CD4-positive, alpha-beta T cell treated with Interleukin-12 subunit alpha and Interleukin-12 subunit beta, for 1 hour (primary cell): Measurements from ENCODE around the gene CHD9.

ENCODE experiments used
- DNase-seq: peaks from one replicate; pipeline ENCODE4 v3.0.0-alpha.2; 2020

Gene CHD9

DNA sequence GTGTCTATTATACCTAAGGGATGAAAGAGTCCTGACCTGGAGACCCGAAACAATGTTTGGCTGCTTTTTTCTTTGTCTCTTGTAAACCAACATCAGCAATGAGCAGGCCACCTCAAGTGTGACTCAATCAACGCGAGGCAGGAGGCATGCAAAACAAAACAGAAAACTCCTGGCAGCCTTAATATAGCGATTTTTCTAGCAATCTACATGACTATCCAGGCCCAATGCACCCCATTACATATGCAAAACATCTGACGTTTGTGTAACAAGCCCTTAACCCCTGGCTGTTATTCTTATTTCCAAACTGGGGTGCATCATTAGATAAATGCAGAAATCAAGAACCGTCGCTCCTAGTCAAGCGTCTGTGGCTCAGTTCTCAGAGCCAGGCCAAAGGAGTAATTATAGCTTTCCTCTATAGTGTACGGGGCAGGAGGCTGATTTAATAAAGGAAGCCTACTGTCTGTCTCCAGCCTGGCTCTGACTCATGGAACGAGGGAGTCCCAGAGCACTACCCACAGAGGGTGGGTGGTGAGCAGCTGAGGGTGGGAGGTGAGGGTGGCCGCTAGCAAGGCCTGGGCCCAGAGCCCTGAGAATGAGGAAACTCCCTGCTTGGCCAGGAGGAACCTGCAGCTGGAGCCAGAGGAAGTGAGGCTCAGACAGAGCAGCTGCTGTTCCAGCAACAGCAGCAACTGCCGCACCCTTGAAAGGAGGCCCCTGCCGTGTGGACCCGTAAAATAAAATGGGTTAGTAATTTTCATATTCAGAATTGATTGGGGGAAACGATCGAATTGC is 43.9 kb downstream of the CHD9 start:
- DNase-seq, result peak; percentile 53

DNA sequence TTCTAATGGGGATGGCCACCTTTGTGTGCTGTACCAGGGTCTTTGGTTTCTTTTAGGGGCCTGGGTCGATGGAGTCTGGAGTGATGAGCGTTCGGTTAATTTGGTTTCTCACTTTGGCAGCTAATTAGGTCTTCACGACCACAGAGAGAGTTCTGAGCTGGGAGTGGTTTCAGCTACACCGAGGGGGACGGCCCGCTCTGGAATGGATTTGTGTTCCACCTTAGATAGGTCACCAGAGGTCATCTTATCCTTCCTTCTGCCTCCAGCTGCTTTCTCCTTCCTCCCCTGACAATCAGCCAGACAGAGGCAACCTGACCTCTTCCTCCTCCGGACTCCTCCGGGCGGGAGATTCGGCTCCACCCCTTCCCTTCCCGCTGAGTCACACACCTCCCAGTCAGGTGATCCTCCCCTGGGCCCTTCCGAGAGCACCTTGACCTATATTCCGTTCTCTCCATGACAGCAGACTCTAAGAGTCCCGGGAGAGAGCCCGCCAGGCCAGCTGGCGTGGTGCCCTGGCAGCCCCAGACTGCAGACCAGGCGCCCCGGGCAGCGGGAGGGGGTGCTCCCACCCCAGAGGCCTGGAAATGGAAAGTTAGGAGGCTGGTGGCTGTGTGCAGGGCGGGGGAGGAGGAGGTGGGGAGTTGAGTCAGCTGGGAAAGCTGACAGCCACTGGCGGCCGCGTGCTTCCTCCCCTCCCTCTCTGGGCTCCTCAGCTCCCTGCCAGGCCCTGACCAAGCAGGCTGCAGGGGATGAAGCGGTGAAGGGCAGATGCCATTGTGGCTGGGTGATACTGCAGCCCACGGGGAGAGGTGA is 44.7 kb downstream of the CHD9 start:
- peak; percentile 53 for DNase-seq

DNA sequence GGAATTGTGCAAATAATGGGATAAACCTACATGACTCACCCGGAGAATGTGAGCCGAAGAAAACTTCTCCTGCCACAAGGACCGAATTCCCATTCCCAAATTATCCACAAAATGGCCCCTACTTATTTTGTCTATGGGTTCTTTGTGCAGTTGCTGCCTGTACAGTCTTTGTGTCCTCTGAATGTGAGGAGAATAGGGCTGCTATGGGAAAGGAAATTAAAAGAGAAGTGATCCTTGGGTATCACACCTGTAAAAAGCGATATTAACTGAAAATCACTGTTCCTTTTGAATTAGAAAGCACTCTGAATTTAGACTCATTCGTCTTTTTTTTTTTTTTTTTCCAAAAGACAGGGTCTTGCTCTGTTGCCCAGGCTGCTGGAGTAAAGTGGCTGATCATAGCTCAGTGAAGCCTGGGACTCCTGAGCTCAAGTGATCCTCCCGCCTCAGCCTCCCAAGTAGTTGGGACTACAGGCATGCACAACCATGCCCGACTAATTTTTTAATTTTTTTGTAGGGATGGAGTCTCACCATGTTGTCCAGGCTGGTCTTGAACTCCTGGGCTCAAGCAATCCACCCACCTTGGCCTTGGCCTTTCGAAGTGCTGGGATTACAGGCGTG is 45.4 kb downstream of the CHD9 start:
- DNase-seq, result no peak

DNA sequence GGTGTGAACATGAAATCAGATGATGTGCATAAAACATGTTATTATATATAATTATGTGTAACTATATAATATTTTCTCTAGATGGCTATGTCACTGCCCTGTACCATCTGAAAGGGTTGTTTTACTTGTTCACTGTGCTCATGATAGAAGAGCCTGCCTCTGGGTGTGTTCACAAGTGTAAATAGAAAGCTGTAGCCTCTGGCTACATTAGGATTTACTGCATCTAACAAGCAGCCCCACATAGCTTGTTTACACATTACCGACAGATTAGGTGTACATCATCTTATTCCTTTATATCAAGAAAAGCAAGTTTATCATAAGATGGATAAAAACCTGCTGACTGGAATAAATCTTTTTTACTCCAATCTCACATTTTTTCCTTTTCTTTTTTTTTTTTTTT is 46.1 kb downstream of the CHD9 start:
- no peak for DNase-seq

DNA sequence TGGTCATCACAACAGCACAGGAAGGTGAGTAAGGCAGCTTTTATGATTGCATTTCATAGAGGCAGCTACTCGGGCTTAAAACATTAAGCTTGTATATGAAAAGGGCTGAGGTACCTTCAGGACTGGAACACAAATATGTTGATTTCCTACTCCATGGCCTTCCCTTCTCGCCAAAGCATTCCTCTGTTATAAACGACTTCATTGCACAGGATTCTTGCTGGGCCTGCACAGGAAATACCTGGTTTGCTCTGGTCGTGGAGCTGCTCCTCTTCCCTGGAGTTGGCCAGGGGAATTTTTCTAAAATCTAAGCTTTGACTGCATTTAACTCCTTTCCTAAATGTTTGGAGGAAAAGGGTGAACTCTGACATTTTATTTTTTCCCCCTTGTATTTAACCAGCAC is 49.0 kb downstream of the CHD9 start:
- no peak for DNase-seq

DNA sequence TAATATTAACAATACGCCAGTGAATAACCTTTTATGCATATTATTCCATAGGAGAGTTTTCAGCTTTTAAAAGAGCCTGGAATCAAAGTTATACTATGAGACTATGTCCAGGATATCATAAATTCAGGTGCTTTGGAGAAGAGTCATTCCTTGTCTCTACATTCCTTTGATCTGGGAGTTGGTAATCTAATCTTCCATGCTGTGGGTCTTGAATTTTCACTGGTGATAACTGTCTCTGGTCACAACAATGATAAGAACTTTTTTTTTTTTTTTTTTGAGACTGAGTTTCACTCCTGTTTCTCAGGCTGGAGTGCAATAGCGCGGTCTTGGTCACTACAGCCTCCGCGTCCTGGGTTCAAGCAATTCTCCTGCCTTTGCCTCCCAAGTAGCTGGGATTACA is 50.8 kb downstream of the CHD9 start:
- DNase-seq, result no peak

DNA sequence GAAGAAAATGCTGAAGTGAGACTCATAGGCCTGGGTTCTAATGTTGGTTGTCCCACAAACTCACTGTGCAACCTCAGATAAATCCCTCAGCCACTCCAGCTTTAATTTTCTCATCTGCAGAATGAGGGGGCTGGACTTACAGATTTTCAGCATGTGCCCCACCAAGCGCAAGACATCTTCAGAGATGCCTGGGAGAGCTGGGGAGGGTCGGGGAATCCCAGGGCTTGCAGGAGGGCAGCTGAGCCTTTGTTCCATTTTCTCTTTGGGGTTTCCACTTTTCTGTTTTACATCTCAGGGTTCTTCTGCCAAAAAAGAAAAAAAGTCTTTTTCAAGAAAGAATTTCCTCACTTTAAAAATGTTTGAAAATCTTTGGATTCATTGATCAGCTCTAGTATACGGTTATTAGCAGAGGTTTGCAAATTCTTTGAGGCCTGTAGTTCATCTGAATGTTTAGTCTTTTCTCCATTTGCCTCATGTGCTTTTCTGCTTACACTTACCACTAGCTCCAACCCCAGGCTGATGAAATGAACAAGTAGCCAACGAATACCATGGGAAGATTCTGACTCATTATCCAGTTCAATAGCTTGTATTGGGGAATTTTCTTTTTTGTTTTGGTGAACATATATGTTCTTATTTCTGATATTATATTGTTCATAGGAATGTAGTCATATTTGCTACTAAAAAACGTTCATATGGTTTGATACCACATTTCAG is 56.4 kb downstream of the CHD9 start:
- no peak for DNase-seq

DNA sequence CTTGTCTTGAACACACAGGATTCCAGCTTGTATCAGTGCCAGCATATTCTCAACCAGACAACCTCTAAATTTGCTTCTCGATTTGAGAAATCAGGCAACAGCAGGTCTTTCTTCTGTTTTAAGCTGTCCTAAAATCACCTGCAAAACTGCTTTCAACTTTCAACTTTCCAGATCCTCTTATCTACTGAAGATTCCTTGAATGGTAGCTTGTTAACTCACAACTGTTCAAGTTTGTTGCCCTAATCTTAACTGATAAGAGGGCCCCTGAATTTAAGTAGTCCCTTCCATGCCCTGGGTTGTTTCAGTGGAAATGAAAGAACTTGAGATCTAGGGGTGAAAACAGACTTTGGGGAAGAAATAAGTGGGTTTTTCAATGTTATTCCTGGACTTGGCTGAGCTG is 57.2 kb downstream of the CHD9 start:
- no peak for DNase-seq

DNA sequence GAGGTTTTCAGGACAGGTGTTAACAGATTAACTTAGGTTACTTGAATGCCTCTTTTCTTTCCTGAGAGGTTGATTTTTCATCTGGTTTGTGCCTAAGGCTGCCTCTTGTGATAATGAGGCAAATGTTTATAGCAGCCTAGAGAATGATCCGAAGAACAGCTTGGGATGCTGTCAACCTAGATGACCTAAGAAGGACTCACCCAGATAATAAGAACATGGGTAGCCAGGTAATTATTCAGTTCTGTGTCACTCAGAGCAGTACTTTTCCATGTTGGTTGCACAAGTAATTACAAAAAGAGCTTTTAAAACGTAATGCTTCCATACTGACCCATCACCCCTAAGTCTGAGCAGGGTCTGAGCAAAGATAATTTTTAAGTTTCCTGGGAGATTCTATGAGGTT is 60.3 kb downstream of the CHD9 start:
- DNase-seq, result no peak

DNA sequence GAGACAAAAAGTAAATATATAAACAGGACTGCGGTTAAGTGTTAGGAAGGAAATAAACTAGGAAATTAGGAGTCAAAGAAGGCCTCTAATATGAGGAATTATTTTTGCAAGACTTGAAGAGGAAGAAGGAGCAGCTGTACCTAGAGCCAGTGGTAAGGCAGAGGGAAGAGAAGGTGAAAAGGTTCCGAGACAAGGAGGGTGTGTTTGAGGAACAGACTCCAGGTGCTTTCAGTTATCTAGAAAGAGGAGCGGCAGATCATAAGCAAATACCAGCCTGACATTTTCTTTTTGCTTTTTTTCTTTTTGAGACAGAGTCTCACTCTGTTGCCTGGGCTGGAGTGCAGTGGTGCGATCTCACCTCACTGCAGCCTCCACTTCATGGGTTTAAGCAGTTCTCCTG is 61.0 kb downstream of the CHD9 start:
- no peak for DNase-seq

DNA sequence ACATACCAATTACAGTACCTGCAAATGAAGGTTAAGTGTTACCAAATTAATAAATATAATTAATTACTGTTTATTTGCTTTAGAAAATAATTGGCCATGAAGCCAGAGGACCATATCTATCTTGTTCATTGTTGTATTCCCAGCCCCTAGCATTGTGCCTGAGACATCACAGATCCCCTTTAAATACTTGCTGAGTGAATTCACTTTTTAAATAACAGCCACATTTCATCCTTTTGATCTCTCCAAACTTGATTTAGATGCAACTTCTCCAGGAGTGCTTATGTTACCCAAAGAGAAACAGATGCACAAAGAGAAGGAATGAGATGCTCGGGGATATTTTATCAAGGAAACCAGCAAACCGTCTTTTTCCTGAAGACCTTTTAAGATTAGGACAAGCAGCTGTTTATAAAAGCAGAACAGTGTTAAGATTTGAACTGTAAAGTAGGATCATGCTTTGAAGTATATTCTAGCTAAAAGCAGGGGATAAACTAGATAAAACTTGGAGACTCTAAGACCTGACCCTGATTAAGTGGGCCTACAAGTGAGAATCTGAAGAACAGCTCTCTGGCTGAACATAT is 66.3 kb downstream of the CHD9 start:
- DNase-seq, result no peak

DNA sequence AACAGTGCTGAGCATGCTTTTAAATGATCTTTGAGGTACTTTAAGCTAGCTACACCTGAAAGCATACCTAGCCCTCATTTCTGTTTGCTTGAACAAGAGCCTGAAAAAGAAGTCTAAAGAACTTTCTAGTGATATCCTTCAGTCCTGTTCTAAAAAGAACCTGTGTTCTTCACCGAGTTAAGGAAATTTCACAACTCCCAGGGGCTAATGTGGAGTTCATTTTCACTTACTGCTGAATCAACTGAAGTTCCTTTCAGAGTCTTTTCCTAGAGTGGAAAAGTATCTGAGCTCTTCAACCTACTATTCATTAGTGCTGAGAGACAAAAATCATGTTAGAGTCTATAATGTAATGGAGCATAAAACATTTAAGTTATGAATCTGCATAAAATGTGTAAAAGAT is 66.9 kb downstream of the CHD9 start:
- DNase-seq, result no peak

DNA sequence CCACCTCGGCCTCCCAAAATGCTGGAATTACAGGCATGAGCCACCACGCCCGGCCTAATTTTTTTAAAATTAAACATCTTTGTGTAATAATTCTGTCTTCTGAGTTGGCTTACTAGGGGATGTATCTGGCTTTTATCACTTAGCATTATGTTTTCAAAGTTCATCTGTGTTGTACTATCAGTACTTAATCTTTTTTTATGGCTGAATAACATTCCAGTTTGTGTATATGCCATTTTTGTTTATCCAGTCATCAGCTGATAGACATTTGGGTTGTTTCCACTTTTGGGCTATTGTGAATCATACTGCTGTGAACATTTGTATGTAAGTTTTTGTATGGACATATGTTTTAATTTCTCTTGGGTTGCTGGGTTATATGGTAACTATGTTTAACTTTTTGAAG is 69.0 kb downstream of the CHD9 start:
- no peak for DNase-seq

DNA sequence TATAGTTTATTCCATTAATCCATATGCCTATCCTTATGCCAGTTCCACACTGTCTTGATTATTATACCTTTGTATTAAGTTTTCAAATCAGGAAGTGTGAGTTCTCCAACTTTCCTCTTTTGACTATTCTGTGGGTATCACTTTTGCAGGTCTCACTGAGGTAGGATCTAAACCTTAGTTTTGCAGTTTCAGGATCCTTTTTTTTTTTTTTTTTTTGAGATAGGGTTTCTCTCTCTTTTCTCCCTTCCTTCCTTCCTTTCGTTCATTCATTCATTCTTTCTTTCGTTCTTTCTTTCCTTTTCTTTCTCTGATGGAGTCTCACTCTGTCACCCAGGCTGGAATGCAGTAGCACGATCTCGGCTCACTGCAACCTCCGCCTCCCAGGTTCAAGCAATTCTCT is 71.6 kb downstream of the CHD9 start:
- no peak for DNase-seq

DNA sequence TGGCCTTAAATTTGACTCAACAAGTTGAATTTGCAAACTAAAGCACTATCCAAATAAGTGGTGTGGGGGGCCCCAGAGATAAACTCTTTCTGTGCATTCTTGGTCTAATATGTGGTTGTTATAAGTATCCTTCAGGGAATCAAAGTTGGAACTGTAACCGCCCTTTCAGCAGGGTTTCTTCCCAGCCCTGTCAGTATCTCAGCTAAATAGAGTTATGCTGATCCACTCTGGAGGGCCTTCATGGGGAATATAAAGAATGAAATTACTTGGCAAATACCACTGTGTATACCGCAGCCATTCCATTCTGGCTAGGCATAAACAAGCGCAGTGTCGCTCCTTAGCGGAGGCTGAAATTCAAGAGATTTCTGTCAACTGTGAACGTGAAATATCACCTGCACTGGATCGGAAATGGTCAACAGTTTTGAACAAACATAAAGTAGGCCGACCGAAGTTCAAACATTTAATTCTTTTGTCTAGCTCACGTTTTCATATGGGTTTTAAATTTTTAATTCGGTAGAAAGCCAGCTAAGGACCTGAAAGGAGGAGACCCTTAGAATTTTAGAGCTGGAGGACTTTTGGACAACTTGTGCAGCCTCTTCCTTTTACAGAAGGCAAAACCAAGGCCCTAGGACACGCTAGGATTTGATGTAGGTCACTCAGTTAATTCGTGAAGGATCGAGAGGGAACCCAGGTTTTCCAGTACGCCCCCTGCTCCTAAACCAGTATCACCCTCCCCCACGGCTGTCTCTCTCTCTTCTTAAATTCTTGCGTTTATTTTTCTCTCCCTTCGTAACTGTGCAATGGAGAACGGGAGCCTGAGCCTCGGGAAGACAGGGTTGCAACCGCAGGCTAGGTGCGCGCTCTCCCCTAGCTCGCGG is 74.7 kb downstream of the CHD9 start:
- DNase-seq, result no peak

DNA sequence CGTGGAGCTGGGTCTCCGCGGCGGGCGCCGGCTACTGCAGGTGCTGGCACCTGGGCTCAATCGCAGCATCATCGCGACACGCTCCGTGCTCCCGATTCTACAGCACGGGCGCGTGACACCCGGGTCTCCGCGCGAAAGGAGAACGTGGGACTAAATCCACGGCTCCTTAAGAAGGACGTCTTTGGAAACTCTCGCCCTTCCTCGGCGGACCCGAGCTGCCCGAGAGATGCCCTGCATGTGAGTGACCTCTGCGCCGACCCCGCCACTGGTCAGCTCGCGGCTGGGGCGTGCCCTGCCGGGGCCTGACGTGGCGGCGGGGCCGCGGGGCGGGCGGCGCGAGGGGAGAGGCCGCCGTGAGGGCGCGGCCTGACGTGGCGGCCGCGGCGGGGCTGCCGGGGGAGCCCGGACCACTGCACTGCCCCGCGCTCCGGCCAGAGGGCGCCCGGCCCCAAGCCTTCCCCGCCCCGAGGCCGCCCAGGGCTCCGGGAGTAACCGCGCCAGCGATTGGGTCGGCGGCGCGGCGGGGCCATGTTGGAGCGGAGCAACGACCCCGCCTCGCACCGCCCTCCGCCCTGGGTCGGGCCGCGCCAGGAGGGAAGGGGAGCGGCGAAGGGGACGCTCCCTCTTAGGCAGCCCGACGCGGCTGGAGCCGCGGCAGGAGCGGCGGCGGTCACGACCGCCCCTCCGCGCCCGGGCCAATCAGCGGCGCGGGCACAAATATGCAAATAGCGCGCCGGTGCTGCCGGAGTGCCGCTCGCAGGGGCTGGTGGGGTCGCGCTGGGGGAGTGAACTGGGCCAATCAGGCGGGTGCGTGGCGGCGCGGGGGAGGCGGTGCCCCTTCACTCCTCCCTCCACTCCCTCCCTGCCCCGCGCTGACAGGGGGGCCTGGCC is 75.6 kb downstream of the CHD9 start:
- peak; percentile 95 for DNase-seq

DNA sequence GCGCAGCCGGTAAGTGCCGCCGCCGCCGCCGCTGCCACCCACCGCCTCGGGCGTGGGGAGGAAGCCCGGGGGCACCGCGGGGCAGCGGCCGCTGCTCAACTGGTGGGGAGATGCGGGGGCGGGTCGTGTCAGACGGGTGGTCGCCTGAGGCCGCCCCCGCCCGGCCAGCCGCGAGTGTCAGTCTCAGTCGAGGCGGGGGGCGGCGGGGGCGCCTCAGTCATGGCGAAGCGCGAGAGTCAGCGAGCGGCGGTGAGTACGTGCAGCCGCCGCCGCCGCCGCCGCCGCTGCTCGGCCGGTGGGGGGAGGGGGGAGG is 76.2 kb downstream of the CHD9 start:
- no peak for DNase-seq

DNA sequence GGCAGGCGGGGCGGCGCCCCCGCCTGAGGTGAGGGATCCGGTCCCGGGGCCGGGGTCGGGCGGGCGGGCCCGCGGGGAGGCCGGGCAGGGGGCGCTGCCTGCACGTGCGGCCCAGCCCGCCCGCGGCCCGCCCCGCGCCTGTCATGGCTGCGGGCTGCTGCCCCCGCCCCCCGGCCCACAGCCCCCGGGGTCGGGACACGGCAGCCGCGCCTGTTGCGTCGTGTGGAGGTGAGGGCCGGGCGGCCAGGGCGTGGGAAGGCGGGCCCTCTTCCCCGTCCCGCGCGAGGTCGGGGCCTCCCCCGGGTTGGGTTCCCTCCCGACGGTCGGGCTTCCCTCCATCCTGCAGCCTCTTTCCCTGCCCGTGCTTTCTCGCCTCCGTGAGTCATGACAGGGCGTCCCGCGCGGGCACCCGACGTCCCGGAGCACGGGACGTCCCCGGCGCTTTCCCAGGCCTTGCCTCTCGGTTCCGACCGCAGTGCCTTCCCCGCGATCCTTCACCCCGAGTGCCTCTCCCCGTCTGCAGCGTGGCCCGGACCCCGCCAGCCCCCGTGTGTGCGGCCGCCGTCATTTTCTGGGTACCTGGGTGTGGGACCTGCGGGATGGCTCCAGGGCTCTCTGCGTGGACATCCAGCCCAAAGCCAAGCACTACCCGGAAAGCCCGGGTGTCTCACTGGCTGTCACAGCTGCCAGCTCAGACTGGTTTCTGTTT is 76.7 kb downstream of the CHD9 start:
- DNase-seq, result peak; percentile 53

DNA sequence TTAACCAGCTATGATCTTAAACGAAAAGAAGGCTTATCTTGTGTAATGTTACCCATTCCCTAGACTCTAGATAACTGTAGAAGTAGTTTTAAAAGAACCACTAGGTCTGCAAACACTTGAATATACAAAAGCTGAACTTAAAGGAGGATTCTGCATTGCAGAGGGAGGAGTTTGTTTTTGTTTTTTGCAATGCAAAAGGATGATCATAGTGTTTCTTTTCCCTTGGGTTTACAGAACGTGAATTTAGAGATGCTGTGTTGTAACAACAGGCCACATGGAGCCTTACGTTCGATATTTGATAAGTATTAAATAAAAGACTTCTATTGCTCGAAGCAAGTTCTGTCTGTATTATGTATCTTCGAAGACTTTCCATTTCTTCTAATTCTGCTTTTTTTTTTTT is 77.6 kb downstream of the CHD9 start:
- DNase-seq, result no peak

DNA sequence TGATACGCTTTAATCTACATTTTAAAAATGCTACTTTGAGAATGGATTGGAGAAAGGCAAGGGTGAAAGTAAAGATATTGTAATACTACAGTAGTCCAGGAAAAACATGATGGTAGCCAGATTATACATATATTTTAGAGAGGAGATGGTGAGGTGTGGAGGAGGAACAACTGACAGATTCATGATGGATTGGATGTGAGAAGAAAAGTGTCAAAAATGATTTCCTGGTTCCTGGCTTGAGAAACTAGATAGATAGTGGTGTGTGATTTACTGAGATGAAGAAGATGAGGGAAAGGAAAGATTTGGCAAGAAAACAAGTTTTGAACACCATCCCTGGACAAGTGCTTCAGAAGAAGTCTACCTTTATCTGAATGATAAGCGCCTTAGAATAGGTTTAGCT is 80.5 kb downstream of the CHD9 start:
- no peak for DNase-seq
